HK-2 (cell line): Measurements from ENCODE around the gene MAP3K4.

Source experiments
- DNase-seq: peaks from one replicate; pipeline ENCODE4 v3.0.0-alpha.2; 2018; ENCODE audit not compliant: unreplicated experiment

The MAP3K4 gene

DNA sequence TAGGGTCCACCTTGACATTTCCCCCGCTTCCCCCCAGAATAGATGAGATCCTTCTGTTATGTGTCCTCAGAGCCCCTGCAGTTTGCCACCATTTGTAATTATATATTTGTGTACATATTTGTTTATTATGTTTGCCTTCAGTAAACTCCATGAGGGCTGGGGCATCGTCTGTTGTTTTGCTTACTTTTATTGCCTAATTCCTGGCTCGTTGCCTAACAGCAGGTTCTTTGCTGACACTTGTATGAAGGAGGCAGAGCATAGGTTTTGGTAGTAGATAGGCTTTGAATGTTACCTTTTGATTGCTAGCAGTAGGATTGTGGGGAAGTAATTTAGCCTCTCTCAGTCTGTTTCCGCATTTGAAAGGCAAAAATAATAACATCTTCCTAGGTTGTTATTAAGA lies 9.9 kb downstream of the MAP3K4 start:
- DNase-seq: no peak

DNA sequence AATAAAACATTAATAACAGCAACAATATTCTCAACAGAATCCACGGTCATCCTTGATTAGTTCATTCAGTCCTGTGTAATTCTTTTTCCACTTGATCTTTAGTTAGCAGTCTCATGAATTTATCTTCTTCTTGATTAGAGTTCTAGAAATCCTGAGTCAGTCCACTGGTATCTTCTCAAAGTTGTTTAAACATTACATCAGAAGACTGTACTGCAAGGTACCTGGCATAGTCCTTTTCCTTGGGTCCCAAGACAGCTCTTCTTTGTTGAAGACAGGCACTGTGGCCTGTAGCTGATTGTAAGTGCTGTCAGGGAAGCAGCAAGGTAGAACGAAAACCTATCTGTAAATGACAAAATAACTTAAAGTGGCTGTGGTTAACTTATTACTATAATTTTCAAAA lies 11.8 kb downstream of the MAP3K4 start:
- DNase-seq: no peak

DNA sequence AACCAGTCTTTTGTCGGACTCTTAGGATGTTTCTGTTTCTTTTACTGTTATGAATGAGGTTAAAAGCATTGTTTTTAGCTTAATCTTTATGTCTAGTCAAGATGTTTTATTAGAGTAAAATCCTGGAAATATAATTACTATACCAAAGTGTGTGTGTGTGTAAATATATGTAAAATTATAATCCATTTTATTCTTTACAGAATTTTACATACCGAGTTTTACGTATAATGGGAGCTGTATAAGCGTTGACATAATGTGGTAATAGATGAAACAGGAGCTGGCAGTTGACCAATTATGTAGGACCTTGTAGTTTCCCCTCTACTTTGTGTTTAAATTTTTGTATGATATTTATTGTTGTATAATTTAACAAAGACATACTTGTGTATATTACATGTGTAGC lies 16.7 kb downstream of the MAP3K4 start:
- DNase-seq: no peak

DNA sequence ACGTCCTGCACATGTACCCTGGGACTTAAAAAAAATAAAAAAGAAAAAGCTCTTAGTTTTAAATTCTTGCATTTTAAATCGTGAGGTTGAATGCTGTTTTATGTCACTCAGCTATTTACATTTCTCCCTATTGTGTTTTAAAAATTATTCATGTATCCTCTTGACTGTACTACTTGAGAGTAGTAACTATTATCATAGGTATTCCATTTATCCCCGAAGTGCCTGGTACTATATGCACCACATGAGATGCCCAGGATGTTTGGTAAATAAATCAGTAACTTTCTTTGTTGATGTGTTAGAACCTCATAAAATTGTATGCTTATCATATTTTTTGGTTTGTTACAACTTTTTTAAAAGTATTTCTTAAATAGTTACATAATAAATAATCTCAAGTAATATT lies 18.4 kb downstream of the MAP3K4 start:
- no peak for DNase-seq

DNA sequence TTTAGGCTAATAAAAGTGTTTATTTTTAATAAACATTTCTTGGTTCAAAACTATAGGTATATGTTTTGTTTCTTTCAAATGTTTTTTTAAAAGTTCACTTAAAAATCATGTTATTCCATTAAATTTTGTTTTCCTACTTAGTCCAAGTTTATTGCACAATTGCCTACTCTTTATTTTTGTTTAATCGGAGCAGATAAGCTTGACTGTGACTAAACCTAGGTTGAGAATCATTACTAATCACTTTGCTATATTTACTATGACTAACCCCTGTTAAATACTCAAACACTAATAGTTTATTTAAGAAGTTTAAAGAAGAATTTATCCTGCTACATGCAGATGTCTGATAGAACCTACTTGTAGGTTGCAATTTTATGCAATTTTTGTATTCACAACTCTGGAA lies 18.8 kb downstream of the MAP3K4 start:
- DNase-seq: no peak

DNA sequence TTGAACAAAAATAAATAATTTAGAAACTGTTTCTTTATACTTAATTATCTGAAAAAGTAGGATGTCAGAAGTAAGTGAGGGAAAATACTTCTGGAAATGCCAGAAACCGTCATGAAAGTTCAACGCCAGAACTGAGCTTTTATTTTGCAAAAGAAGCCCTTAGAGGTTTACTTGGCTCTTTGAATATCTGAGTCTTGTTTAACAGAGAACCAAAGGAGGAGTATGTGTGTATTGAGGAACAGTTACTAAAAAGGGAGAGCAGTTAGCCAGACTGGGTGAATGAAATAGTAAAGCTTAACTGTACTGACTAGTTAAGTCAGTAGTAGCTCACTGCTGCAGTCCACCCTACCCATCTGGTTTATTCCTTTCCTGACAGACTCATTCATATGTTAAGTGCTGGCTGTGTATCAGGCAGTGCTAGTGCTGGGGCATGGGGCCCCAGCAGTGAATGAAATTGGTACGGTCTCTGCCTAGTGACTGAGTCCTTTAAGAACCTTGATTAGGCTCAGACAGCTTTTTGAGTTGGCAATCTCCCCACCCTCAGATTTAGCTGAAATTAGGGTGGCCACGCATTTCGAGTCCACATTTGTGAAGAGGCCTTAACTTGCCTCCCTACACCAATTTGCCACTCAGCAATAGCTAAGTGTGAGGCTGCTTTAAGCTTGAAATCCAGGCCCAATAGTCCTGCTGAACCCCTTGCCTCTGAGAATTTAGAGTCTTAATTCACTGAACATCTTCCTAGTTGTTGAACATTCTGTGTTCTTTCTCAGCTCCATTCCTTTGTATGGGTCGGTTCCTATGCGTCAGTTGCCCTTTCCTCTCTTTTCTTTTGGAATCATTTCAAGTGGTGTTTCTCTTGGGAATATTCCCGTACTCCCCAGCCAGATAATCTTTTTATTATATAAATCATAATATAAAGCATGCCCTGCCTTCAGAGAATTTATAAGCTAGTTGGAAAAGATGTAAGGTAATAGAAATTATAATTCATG lies 20.2 kb downstream of the MAP3K4 start:
- DNase-seq: no peak

DNA sequence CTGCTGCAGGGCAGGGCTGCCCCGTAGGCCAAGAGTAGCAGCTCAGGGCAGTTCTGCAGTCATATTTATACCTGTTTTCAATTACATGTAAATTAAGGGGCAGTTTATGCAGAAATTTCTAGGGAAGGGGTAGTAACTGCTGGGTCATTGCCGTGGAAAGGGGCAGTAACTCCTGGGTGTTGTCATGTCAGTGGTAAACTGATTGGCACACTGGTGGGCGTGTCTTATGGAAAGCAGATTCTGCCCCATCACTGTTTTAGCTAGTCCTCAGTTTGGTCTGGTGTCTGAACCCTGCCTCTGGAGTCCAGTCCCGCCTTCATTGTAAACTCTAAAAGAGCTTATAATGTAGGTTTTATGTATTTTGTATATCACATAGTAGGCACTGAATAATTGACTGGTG lies 22.1 kb downstream of the MAP3K4 start:
- DNase-seq: no peak

DNA sequence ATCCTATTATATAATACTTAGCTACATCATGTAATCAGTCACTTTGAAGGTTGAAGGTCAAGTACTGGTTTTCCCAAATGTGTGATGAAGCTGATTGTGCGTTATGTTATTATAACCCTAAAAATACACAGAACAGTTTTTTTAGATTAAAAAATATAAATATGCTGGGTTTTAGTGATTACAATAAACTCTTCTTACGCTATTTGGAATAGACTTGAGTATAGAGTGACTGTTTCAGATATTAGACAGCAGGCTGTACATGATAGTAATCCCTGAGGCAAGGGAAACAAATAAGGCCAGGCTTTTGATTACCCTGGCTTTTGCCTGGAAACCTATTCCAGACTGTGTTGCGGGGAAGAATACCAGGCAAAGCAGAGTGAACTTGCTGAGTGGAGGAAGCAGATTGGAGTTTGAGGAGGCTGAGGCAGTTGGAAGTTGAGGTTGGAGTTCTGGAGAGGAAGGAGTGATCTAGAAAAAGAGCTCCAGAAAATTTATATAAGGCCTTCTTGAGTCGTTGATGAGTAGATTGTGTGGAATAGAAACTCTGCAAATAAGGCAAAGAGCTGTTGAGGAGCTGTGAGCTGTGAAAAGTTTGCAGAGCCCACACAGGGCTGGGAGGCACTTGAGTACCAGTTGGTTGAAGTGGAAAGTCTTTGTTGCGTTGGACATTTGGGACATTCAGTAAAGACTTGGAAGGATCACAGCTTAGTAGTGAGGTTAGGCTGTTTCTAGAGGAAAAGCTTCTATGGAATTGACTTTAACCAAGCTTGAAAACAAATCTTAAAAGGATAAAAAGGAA lies 26.4 kb downstream of the MAP3K4 start:
- DNase-seq: no peak

DNA sequence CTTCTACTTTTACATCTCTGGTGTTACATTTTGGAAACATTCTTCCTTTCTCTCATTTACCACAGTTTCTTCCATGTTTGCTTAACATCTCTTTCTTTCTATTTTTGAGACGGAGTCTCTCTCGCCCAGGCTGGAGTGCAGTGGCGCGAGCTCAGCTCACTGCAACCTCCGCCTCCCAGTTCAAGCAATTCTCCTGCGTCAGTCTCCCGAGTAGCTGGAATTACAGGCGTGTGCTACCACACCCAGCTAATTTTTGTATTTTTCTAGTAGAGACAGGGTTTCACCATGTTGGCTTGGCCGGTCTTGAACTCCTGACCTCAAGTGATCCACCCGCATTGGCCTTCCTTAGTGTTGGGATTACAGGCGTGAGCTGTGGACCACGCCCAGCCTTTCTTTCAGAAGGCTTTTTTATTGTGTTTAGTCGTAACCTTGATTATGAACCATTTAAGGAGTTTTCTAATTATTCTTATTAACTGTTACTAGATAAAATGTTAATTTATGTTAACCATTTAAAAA lies 27.8 kb downstream of the MAP3K4 start:
- no peak for DNase-seq

DNA sequence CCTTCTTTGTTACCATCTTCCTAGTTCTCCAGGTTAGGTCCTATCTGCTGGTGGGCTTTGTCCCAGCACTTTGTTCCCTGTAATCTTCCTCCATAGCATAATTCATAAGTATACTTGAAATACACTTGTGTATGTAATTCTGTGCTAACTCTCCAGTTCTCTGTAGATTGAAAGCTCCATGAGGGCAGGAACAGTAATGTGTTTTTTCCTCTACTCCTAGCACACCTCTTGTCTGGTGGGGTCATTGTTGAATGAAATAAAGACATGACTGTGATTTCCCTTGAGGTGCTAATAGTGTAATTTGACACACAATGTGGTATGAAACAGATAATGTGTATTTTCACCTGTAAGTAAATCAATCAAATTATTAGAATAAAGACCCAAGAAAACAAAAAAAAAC lies 30.0 kb downstream of the MAP3K4 start:
- no peak for DNase-seq

DNA sequence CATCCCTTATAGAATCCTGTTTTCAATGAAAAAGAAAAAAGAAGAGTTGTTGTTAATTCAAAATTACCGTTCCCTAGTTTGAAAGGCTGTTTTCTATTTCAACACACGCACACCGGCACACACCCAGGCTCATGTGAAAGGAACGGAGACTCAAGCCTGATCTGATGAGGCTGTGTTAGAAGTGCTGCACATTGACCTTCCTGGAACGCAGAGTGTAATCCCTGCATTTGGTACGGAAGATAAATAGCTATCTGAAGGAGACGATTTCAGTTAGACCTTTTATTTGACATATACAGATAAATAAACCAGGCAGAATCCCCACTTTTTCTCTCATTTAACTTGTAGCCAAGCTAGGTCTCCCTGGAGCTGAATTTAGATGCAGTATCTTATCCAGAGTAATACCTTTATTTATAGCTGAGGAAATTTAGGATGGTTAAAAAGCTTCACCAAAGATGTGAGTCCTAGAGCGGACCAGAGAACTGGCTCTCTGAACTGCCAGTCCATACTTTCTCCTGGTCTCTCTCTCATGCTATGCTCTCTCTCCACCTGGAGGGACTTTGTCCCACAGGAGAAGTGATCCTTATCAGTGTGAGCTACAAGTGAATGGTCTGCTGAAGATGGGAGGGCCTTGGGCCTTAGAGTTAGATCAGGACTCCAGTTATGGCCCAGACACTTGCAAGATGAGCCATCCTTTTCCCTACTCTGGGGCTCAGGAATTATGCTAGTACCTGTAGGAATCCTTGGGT lies 30.6 kb downstream of the MAP3K4 start:
- DNase-seq: no peak

DNA sequence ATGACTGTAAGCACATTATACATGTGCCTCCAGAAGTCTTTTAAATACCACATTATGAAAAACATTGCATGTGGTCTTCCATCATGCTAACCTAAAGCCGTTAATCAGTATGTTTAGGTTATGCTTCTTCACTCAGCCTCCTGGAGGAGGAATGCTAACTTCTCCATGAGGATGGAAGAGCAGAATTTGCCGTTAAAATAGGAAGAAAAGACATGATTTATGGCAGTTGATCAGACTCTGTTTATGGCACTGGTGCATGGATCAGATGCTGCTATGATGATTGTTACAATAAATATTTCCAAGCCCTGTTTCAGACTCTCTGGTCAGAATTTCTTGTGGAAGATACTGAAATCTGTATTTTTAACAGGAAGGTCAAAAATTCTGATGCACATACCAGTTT lies 31.7 kb downstream of the MAP3K4 start:
- no peak for DNase-seq

DNA sequence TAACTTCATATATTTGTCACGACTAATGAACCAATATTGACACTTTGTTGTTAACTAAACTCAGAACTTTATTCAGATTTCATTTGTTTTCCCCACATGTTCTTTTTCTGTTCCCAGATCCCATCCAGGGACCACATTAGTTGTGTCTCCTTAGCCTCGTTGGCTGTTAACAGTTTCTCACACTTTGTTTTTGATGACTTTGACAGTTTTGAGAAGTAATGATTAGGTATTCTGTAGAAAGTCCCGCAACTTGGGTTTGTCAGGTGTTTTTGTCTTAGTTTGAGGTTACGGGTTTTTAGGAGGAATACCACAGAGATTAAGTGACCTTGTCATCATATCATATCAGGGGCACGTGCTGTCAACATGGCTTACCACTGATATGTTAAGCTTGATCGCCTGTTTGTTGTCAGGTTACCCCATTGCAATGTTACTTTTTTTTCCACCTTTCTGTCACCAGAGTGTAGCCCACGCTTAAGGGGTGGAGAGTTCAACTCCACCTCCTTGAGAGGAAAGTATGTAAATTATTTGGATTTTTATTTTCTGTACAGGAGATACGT lies 32.9 kb downstream of the MAP3K4 start:
- DNase-seq: no peak

DNA sequence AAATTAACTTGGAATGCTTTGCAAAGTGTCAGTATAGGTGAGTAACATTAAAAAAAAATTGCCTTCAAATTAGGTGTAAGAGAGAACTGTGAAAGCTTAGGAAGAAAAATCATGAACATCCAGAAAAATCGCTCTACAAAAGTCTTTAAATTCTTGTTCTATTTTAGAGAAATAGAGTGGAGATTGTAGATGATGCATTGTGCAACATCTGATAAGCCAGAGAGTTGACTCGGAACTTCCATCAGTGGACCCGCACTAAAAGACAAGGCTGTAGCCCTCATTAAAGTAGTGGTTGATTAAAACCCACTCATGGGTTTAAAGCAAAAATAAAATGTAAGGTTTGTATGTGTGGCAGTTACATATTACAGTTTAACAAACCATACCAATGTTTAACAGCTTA lies 35.8 kb downstream of the MAP3K4 start:
- no peak for DNase-seq

DNA sequence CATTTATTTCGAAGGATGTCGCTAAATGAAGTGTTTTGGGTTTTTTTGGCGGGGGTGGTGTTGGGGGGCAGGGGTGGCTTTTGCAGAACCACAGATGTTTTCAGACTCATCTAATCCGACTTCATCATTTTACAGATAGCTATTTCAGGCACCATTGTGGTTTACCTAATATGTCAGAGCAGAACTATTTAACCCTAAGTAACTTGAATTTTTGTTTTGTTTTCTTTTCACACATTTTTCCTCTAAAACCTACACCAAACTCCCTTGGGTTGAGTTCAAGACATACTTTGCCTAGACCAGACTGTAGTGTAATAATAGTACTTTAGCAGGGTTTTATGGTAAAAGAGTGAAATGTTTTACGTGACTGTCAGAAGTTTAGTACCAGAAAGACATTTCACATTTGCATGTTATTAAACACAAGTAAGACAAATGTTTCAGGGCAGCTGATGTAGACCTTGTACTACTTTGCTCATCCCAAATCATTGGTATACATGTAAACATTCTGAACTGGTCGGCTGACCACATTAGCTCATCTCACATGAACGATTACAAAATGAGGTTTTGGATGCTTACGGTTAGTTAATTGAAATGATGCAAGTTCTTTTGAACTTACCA lies 37.7 kb downstream of the MAP3K4 start:
- DNase-seq: no peak

DNA sequence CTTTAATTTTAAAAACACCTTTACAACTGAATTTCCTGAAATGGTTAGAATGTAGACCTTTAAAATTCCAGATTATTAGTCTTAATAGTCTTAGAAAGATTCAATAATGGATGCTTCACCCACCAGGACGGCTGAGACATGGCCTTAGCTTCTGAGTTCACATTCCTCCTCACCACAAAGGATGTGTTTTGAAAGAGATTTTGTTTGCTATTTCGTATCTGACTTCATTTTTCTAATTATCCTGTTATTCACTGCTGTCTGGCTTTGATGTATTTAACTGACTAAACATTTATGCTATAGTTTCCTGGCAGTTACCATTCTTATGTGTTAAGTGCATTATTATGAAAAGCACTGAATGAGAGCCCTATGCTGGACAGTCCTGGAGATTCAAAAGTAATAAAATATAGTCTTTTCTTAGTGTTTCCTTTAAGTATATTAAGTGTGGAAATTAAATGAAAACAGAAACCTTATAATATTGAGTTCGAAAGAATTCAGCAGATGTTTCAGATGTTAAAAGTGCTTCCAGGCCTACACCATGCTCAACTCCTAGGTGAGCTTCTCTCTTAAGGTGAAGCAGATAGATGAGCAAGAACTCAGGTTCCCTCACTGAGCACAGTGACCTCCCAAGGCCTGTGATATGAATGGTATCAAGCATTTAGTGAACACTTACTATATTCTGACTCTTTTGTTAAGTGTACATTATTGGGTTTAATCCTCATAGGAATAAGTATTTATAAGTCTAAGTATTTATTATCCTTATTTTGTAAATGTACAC lies 40.3 kb downstream of the MAP3K4 start:
- DNase-seq: no peak

DNA sequence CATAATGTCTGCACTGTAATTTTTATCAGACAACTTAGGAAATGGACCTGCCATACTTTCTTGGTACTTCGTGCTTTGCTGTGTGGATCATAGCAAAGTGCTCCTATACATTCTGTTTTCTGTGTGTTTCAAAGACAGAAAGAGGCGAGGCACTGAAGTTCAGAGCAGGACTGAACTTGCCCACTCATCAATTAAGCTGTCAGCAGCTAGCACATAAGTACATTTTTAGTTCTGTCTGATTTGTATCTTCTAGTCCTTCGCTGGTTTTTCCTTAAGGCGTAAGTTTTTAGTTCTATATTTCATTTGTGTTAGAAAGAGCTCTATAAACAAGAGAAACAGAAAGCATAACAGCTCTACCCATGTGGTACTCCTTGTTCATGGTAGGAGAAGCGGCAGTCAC lies 42.1 kb downstream of the MAP3K4 start:
- DNase-seq: no peak

DNA sequence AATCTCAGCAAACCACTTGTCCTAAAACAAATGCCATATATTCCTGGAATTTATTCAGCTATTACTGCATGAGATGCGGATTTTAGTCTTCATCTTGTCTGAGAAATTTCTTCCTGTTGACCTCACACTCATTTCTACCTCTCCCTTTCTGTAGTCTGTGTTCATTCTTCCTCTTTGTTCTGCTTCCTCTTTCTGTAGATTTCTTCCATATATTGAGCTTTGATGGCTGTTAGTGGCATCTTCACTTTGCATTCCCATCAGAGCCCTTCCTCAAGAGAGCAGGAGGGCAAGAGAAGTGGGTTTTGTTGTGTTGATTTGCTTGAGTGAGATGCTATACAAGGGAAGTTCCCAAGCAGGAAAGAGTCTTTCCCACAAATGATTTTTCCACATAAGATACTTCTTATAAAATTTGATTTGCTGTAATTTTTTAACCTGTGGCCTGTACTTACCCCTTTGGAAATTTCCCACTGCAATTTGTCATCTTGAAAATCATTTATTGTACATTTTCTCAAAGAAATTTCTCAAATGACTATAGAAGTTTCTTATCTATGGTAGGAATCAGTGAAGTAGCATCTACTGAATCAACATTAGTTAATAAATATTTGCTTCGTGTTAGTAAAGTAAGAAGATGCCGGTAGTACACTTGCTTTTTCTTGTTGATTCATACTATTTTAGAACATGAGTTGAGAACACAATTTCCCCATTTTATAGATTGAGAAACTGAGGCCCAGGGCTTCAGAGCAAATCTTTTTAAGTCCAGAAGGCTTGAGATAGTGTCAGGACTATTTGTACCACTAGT lies 43.8 kb downstream of the MAP3K4 start:
- DNase-seq: no peak

DNA sequence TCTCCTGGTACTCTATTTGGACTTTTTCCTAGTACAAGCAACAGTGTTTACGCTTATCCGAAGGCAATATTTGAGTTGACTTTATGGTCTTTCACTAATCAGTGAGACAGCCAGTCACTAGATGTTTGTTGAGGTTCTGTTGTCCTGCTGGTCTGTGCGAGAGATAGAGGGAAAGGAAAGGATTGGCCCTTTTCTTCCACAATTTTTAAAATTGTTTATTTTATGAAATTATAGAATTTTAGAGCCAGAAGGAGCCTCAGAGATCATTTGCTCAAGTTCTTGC lies 44.4 kb downstream of the MAP3K4 start:
- no peak for DNase-seq

DNA sequence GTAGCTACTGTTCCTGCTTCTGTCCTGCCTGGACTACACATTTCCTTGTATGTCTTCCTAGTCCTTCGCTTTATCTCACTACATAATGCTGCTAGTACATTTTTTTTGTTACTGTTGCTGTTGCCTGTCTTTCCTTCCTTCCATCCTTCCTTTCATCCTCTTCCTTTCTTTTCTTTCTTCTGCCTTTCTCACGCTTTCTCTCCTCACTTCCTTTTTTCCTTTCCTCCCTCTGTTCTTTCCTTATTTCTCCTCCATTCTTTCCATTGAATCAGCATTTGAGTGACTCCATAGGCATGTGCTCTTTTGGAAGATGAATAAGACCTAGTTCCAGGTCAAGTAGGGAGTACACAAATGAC lies 46.3 kb downstream of the MAP3K4 start:
- DNase-seq: no peak
